GM12872 (cell line): Measurements from ENCODE around the gene DDC.

Experiments used
- CTCF ChIP-seq: IDR thresholded peaks from 3 replicates; pipeline ENCODE4 v1.5.1; 2011; ENCODE audit warnings: low read depth, mild to moderate bottlenecking, low read length, moderate library complexity; ENCODE audit not compliant: insufficient read depth

Gene DDC

GRCh38 chr7:50497968-50498367 is 67.2 kb downstream of the DDC start:
- no peak for TF ChIP-seq CTCF

GRCh38 chr7:50497068-50497642 is 68.0 kb downstream of the DDC start:
- TF ChIP-seq CTCF: no peak

GRCh38 chr7:50496569-50496968 is 68.6 kb downstream of the DDC start:
- TF ChIP-seq CTCF: no peak

GRCh38 chr7:50495746-50496145 is 69.5 kb downstream of the DDC start:
- TF ChIP-seq CTCF: no peak

GRCh38 chr7:50492770-50493519 is 72.3 kb downstream of the DDC start:
- no peak for TF ChIP-seq CTCF

GRCh38 chr7:50491943-50492342 is 73.3 kb downstream of the DDC start:
- no peak for TF ChIP-seq CTCF

GRCh38 chr7:50491209-50491608 is 74.0 kb downstream of the DDC start:
- TF ChIP-seq CTCF: no peak
